ENCODE data around the gene UBE2O. TPM values are rescaled to one million over a fixed set of nuclear protein-coding genes. Genes with fewer than 3 reads are reported as not detected.

The UBE2O gene
- total and polyA plus RNA-seq, 2 donors (not counting 3 experiments of a cell fraction or from before 2014, with no cell fraction given), result 13.9 to 34.1 TPM

DNA sequence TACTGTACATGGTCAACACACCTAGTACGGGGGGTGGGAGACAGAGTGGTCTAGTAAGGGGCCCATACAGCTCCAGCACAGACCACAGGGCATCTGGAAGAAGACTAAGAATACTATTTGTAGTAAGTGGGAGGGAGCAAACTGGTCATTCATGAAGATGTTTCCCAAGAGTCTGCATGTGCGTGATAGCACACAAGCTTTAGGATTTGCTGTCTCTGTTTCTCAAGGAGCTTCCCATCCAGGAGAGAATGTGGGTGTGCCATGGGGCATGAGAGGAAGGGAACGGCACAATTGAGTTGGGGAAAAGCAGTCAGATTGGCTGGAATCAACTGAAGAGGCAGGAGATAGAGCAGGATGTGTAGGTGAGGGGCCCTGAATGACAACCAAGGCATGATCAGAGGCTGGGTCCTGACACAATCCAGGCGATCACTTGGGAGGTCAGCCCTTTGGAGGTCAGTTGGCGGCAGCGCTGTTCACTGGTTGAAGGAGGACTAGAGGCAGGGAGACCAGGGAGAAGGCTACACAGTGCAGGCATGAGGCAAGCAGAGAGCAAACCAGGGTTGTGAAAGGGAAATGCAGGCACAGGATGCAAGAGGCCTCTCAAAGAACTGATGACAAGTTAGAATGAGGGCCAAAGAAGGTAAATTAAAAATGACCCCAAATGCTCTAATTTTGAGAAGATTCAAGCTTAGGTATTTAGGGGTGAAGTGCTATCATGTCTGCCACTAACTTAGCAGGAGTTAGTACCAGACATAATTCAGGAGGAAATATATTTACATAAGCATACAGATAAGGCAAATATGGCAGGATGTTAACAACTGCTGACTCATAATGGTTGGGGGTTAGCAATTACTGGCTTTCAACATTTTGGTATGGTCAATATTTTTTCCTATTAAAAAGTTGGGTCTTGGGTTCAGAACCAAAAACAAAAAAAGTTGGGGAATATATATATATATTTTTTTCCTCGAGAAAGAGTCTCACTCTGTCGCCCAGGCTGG lies 10.3 kb downstream of the UBE2O start:
- Histone ChIP-seq H3K9ac (replicated peaks; ENCODE audit: extremely low read depth, insufficient read depth, low read length) (no peak overlapping the region), H3K4me2 (ENCODE audit: insufficient read depth, low read length) (peak overlapping the region; percentile 21), H3K9me1 (replicated peaks; ENCODE audit: control insufficient read depth, extremely low read depth, insufficient read depth, low read length) (no peaks in the 10 kb centered on the region), H3K9me3 (replicated peaks; ENCODE audit: control insufficient read depth, insufficient read depth, low read length) (no peaks in the 10 kb centered on the region), H3K27ac (ENCODE audit: insufficient read depth, low read depth, low read length) (peak overlapping the region; percentile 38), H4K20me1 (replicated peaks; ENCODE audit: control insufficient read depth, extremely low read depth, insufficient read depth, low read length) (no peaks in the 10 kb centered on the region), H3K4me1 (ENCODE audit: control insufficient read depth, extremely low read depth, insufficient read depth, low read length) (peaks cover 43% of the 10 kb centered on the region), H3K27me3 (ENCODE audit: control insufficient read depth in 2 of 2, insufficient read depth in 2 of 2, low read length in 2 of 2) (no peaks in the 10 kb centered on the region), H3K36me3 (ENCODE audit: control insufficient read depth in 2 of 2, extremely low read depth in 1 of 2, insufficient read depth in 2 of 2, low read length in 2 of 2) (no peaks in the 10 kb centered on the region), H3K4me3 (replicated peaks in 1 of 3; ENCODE audit: insufficient read depth in 1 of 3, low read depth in 1 of 3, low read length in 3 of 3) (no peak overlapping the region), H3K79me2 (ENCODE audit: control insufficient read depth, insufficient read depth, low read length) (peaks cover 75% of the 10 kb centered on the region), H2AFZ (ENCODE audit: low read depth, low read length) (no peak overlapping the region)
- ChIA-PET CTCF (interaction anchor here (2.5 kb wide), 1 partner anchor 15 kb away, joined by 14 read pairs; no protein-coding TSS in a partner anchor), POLR2A (no interaction called here)
- no TSS peak for BruUV-seq (replicated peaks)
- peak; percentile 30 for DNase-seq (ENCODE audit: low read depth, low spot score)
- TF ChIP-seq EZH2 (IDR thresholded peaks at IDR 0.05; ENCODE audit: borderline replicate concordance, low read depth, low read length, severe bottlenecking), result no peak
- TF ChIP-seq FOS (IDR thresholded peaks at IDR 0.05; ENCODE audit: borderline replicate concordance, insufficient read depth, low read length), result peak; percentile 75
- peak; percentile 20 for TF ChIP-seq JUN (IDR thresholded peaks at IDR 0.05; ENCODE audit: borderline replicate concordance, insufficient read depth, insufficient read length, low read depth)
- TF ChIP-seq, protein P1, sequence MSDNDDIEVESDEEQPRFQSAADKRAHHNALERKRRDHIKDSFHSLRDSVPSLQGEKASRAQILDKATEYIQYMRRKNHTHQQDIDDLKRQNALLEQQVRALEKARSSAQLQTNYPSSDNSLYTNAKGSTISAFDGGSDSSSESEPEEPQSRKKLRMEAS (IDR thresholded peaks at IDR 0.05; ENCODE audit: insufficient read depth, insufficient read length), result no peak
- TF ChIP-seq, protein P2, sequence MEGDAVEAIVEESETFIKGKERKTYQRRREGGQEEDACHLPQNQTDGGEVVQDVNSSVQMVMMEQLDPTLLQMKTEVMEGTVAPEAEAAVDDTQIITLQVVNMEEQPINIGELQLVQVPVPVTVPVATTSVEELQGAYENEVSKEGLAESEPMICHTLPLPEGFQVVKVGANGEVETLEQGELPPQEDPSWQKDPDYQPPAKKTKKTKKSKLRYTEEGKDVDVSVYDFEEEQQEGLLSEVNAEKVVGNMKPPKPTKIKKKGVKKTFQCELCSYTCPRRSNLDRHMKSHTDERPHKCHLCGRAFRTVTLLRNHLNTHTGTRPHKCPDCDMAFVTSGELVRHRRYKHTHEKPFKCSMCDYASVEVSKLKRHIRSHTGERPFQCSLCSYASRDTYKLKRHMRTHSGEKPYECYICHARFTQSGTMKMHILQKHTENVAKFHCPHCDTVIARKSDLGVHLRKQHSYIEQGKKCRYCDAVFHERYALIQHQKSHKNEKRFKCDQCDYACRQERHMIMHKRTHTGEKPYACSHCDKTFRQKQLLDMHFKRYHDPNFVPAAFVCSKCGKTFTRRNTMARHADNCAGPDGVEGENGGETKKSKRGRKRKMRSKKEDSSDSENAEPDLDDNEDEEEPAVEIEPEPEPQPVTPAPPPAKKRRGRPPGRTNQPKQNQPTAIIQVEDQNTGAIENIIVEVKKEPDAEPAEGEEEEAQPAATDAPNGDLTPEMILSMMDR (IDR thresholded peaks at IDR 0.05; ENCODE audit: extremely low read depth in 1 of 2, insufficient read depth in 1 of 2, low read depth in 1 of 2, low read length in 2 of 2), result no peak
- no peak for TF ChIP-seq POLR2A (IDR thresholded peaks at IDR 0.05; ENCODE audit: low read depth, low read length)
- peak; percentile 62 for TF ChIP-seq GATA2 (IDR thresholded peaks at IDR 0.05; ENCODE audit: insufficient read depth, insufficient read length, low read depth, low read length)
- peak; percentile 81 for FAIRE-seq
- dilution Hi-C loops (cut with MboI; ENCODE audit: extremely low pct_ligation_motif_present, low sequenced_read_pairs) (loop anchor here (25.0 kb wide), 1 partner anchor 230 kb away; no protein-coding TSS in a partner anchor), intact Hi-C loops (cut with micrococcal nuclease) (no loop called here)
